ENCODE data around the gene ELMOD3. TPM values are rescaled to one million over a fixed set of nuclear protein-coding genes. Genes with fewer than 3 reads are reported as not detected.
A peak's percentile ranks its signal among the peaks of the same experiment; 100 is the strongest.
"Not testable (repeated sequence)": the region's sequence is repeated elsewhere in the genome, so short reads cannot be mapped to it uniquely, and the experiment has no call there.

The ELMOD3 gene
- polyA plus RNA-seq, 2 donors, result 8.7 to 16.1 TPM

DNA sequence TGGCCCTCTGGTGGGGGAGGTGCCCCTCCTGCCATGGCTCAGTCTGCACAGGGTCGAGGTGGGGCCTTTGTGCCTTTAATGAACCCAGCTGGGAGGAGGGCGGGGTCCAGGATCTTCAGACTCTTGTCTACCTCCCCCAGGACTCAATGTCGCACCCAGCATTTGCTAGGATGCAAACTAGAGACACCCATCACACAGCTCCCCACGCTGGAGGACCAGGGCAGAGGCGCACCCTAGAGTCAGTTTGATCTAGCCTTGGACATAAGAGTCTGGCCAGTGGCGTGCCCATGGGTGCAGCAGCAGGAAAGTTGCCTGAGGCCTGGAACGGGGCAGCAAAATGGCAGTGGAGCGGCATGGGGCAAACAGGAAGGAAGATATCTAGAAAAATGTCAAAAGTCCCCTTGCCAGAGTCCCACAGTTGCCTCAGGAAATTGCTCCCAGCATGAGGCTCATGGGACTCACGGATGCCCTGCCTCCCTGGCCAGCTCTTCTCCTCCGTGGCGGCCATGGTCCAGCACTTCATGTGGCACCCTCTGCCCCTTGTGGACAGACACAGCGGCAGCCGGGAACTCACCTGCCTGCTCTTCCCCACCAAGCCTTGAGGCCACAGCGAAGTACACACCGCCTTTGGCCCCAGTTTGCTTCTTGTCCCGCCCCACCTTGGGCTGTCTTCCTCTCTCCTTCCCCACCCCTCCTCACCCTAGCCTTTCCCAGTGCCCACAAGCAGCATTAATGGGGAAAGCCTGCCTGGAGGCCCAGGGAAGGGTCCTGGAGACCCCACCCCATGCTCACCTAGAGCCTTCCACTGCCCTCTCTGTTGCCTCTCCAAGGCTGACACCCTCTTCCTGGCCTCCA is 81.6 kb downstream of the ELMOD3 start:
- H3K4me1 ChIP-seq (ENCODE audit: control insufficient read depth in 2 of 2, insufficient read depth in 2 of 2, low read length in 1 of 2), result peaks cover 7 to 16% of the 10 kb centered on the region in 2 donors

DNA sequence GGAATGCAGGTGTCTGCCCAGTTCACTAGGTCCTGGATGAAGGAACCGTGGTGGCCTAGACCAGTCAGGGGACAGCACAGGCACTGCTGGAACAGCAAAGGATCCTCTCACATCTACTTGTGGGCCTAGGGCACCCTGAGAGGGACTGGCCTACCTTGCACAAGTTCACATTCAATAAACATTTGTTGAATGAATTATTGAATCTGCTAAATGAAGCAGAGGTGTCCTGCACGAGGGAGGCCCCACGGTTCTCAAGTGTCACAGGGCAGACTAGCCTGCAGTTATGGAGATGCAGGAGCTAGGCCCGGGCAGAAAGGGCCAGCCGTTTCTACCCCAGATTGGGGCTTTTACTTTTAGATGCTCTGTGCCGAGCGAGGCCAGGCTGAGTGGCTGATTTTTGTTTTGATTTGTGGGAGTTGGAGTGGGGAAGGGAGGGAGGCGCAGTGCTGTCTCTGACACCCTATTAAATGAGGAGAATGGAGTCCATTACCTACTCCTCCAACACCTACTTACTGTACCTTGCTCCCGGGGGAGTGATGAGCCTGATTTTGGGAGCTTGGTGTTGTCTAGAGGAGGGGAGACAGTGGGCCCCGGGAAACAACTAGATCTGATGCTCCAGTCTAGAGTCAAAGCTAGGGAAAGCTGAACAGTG is 82.4 kb downstream of the ELMOD3 start:
- H3K27me3 ChIP-seq (ENCODE audit: control insufficient read depth in 1 of 2, insufficient read depth in 2 of 2, low read length in 2 of 2), result no peaks in the 10 kb centered on the region
- peaks cover 7 to 15% of the 10 kb centered on the region in 2 donors for H3K4me1 ChIP-seq (ENCODE audit: control insufficient read depth in 2 of 2, insufficient read depth in 2 of 2, low read length in 1 of 2)
- H3K4me3 ChIP-seq (ENCODE audit: low read depth in 1 of 2, low read length in 2 of 2), result no peak overlapping the region
- no peaks in the 10 kb centered on the region for H3K9me3 ChIP-seq (ENCODE audit: control insufficient read depth in 2 of 2, insufficient read depth in 1 of 2, low read depth in 1 of 2, low read length in 1 of 2)
- WGBS, 2 donors, result 63 to 64% methylated on average over 10 of the region's 10 CpGs
- peak overlapping the region; percentile 93 to 94 for H3K27ac ChIP-seq (ENCODE audit: low read depth in 2 of 2, low read length in 1 of 2)
- H3K36me3 ChIP-seq (ENCODE audit: control insufficient read depth in 2 of 2, insufficient read depth in 2 of 2, low read length in 1 of 2), result no peaks in the 10 kb centered on the region

More for the DNA sequence above, 81.6 kb downstream of the ELMOD3 start:
- Histone ChIP-seq H3K36me3 (ENCODE audit: control insufficient read depth in 2 of 2, insufficient read depth in 2 of 2, low read length in 1 of 2) (no peaks in the 10 kb centered on the region), H3K27me3 (ENCODE audit: control insufficient read depth in 1 of 2, insufficient read depth in 2 of 2, low read length in 2 of 2) (no peaks in the 10 kb centered on the region), H3K4me3 (ENCODE audit: low read depth in 1 of 2, low read length in 2 of 2) (no peak overlapping the region), H3K27ac (ENCODE audit: low read depth in 2 of 2, low read length in 1 of 2) (peak overlapping the region; percentile 29 to 93), H3K9me3 (ENCODE audit: control insufficient read depth in 2 of 2, insufficient read depth in 1 of 2, low read depth in 1 of 2, low read length in 1 of 2) (no peaks in the 10 kb centered on the region)
- WGBS, 2 donors, result 92 to 93% methylated on average over 16 of the region's 16 CpGs

- H3K27ac ChIP-seq (ENCODE audit: low read depth in 2 of 2, low read length in 1 of 2), result peak overlapping the region; percentile 93 to 94
- H3K4me1 ChIP-seq (ENCODE audit: control insufficient read depth in 2 of 2, insufficient read depth in 2 of 2, low read length in 1 of 2), result peaks cover 7 to 15% of the 10 kb centered on the region in 2 donors
- H3K4me3 ChIP-seq (ENCODE audit: low read depth in 1 of 2, low read length in 2 of 2), result peak overlapping the region; percentile 30 to 41
- WGBS, 2 donors, result 3 to 9% methylated on average over 44 to 64 of the region's 64 CpGs
- no peaks in the 10 kb centered on the region for H3K36me3 ChIP-seq (ENCODE audit: control insufficient read depth in 2 of 2, insufficient read depth in 2 of 2, low read length in 1 of 2)
- no peaks in the 10 kb centered on the region for H3K9me3 ChIP-seq (ENCODE audit: control insufficient read depth in 2 of 2, insufficient read depth in 1 of 2, low read depth in 1 of 2, low read length in 1 of 2)
- no peaks in the 10 kb centered on the region for H3K27me3 ChIP-seq (ENCODE audit: control insufficient read depth in 1 of 2, insufficient read depth in 2 of 2, low read length in 2 of 2)
These were observed 83.1 kb downstream of the ELMOD3 start for GRCh38 chr2:85437488-85438200.

GRCh38 chr2:85438201-85439024 is 83.8 kb downstream of the ELMOD3 start:
- Histone ChIP-seq H3K36me3 (ENCODE audit: control insufficient read depth in 2 of 2, insufficient read depth in 2 of 2, low read length in 1 of 2) (no peaks in the 10 kb centered on the region), H3K9me3 (ENCODE audit: control insufficient read depth in 2 of 2, insufficient read depth in 1 of 2, low read depth in 1 of 2, low read length in 1 of 2) (no peaks in the 10 kb centered on the region), H3K4me3 (ENCODE audit: low read depth in 1 of 2, low read length in 2 of 2) (peak overlapping the region in 1 of 2 donors; percentile 41), H3K27ac (ENCODE audit: low read depth in 2 of 2, low read length in 1 of 2) (peak overlapping the region; percentile 93 to 94), H3K4me1 (ENCODE audit: control insufficient read depth in 2 of 2, insufficient read depth in 2 of 2, low read length in 1 of 2) (peaks cover 7 to 15% of the 10 kb centered on the region in 2 donors), H3K27me3 (ENCODE audit: control insufficient read depth in 1 of 2, insufficient read depth in 2 of 2, low read length in 2 of 2) (no peaks in the 10 kb centered on the region)
- 40 to 41% methylated on average over 19 of the region's 19 CpGs for WGBS, 2 donors

DNA sequence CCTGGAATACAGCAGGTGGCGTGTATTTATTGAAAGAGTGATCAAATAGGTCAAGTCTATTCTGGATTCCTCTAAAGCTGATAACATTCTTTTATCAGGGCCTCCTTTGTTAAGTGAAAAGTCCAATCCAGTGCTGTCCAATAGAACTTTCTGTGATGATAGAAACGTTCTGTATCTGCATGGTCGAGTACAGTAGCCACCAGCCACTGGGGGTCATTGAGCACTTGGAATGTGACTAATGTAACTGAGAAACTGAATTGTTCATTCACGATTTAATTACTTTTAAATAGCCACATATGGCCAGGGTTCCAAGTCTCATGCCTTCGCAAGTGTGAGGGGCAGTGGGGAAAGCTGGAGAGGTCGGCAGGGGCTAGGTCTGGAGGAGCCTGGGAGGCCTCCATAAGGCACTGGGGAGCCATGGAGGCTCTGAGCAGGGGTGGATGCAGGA is 84.5 kb downstream of the ELMOD3 start:
- Histone ChIP-seq H3K9me3 (ENCODE audit: control insufficient read depth in 2 of 2, insufficient read depth in 1 of 2, low read depth in 1 of 2, low read length in 1 of 2) (no peaks in the 10 kb centered on the region), H3K4me1 (ENCODE audit: control insufficient read depth in 2 of 2, insufficient read depth in 2 of 2, low read length in 1 of 2) (peaks cover 3 to 8% of the 10 kb centered on the region in 2 donors), H3K36me3 (ENCODE audit: control insufficient read depth in 2 of 2, insufficient read depth in 2 of 2, low read length in 1 of 2) (no peaks in the 10 kb centered on the region), H3K27ac (ENCODE audit: low read depth in 2 of 2, low read length in 1 of 2) (peak overlapping the region; percentile 93 to 94), H3K27me3 (ENCODE audit: control insufficient read depth in 1 of 2, insufficient read depth in 2 of 2, low read length in 2 of 2) (no peaks in the 10 kb centered on the region), H3K4me3 (ENCODE audit: low read depth in 1 of 2, low read length in 2 of 2) (no peak overlapping the region)
- WGBS, 2 donors, result 75 to 89% methylated on average over 6 of the region's 6 CpGs

DNA sequence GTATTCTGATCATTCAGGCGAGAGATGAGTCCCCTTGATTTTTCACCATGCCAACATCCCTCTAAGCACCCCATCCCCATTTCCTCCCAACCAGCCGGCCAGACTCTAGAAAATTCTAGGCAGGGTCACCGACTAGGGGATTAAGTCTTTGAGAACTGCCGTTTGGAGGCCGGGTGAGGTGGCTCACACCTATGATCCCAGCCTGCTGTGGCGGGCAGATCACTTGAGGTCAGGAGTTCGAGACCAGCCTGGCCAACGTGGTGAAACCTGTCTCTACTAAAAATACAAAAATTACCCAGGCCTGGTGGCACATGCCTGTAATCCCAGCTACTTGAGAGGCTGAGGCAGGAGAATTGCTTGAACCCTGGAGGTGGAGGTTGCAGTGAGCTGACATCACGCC is 85.0 kb downstream of the ELMOD3 start:
- 86 to 88% methylated on average over 9 of the region's 9 CpGs for WGBS, 2 donors
- not testable (repeated sequence) for H3K27ac ChIP-seq (ENCODE audit: low read depth in 2 of 2, low read length in 1 of 2); H3K4me3 ChIP-seq (ENCODE audit: low read depth in 1 of 2, low read length in 2 of 2); H3K36me3 ChIP-seq (ENCODE audit: control insufficient read depth in 2 of 2, insufficient read depth in 2 of 2, low read length in 1 of 2); H3K9me3 ChIP-seq (ENCODE audit: control insufficient read depth in 2 of 2, insufficient read depth in 1 of 2, low read depth in 1 of 2, low read length in 1 of 2); H3K4me1 ChIP-seq (ENCODE audit: control insufficient read depth in 2 of 2, insufficient read depth in 2 of 2, low read length in 1 of 2); H3K27me3 ChIP-seq (ENCODE audit: control insufficient read depth in 1 of 2, insufficient read depth in 2 of 2, low read length in 2 of 2)

GRCh38 chr2:85439986-85440385 is 85.4 kb downstream of the ELMOD3 start:
- H3K4me1 ChIP-seq (ENCODE audit: control insufficient read depth in 2 of 2, insufficient read depth in 2 of 2, low read length in 1 of 2), result peaks cover 5 to 7% of the 10 kb centered on the region in 2 donors
- no peak overlapping the region for H3K27ac ChIP-seq (ENCODE audit: low read depth in 2 of 2, low read length in 1 of 2)
- H3K36me3 ChIP-seq (ENCODE audit: control insufficient read depth in 2 of 2, insufficient read depth in 2 of 2, low read length in 1 of 2), result no peaks in the 10 kb centered on the region
- H3K27me3 ChIP-seq (ENCODE audit: control insufficient read depth in 1 of 2, insufficient read depth in 2 of 2, low read length in 2 of 2), result no peaks in the 10 kb centered on the region
- no peaks in the 10 kb centered on the region for H3K9me3 ChIP-seq (ENCODE audit: control insufficient read depth in 2 of 2, insufficient read depth in 1 of 2, low read depth in 1 of 2, low read length in 1 of 2)
- no peak overlapping the region for H3K4me3 ChIP-seq (ENCODE audit: low read depth in 1 of 2, low read length in 2 of 2)
- WGBS, 2 donors, result 84 to 86% methylated on average over 7 of the region's 7 CpGs

GRCh38 chr2:85440729-85441128 is 86.2 kb downstream of the ELMOD3 start:
- Histone ChIP-seq H3K9me3 (ENCODE audit: control insufficient read depth in 2 of 2, insufficient read depth in 1 of 2, low read depth in 1 of 2, low read length in 1 of 2) (no peaks in the 10 kb centered on the region), H3K27ac (ENCODE audit: low read depth in 2 of 2, low read length in 1 of 2) (no peak overlapping the region), H3K4me3 (ENCODE audit: low read depth in 1 of 2, low read length in 2 of 2) (no peak overlapping the region), H3K36me3 (ENCODE audit: control insufficient read depth in 2 of 2, insufficient read depth in 2 of 2, low read length in 1 of 2) (no peaks in the 10 kb centered on the region), H3K27me3 (ENCODE audit: control insufficient read depth in 1 of 2, insufficient read depth in 2 of 2, low read length in 2 of 2) (no peaks in the 10 kb centered on the region), H3K4me1 (ENCODE audit: control insufficient read depth in 2 of 2, insufficient read depth in 2 of 2, low read length in 1 of 2) (peaks cover 5 to 8% of the 10 kb centered on the region in 2 donors)
- WGBS, 2 donors, result 74 to 75% methylated on average over 5 of the region's 5 CpGs

Measured in esophagus (tissue), 2 donors.